Adrenal gland (tissue), 12 donors: ENCODE results near the gene RALGAPA2. TPM values are rescaled to one million over a fixed set of nuclear protein-coding genes. Genes with fewer than 3 reads are reported as not detected.

Experiments used
- DNase-seq, 7 donors: peaks; one replicate each; pipeline ENCODE4 v3.0.0-alpha.2; 2019 to 2020
- H3K27ac ChIP-seq, 5 donors: fragments of 200-600 bp; sonication (generic) in 4 of 5; 1 replicate in 3 of 5; 2 replicates in 2 of 5; pipeline versions ENCODE4 v1.5.1 to v1.8.0; 2016 to 2020; ENCODE audit warnings: mild to moderate bottlenecking in 1 of 5
- H3K27me3 ChIP-seq: fragments of 200-600 bp; 2 replicates; pipeline ENCODE4 v1.8.0; 2021
- H3K36me3 ChIP-seq, 2 donors: fragments of 200-600 bp; replicated peaks in 1 of 2; 1 replicate in 1 of 2; 2 replicates in 1 of 2; pipeline versions ENCODE4 v1.5.1 to v1.8.0; 2018 to 2022
- H3K4me1 ChIP-seq, 2 donors: fragments of 200-600 bp; replicated peaks in 1 of 2; 1 replicate in 1 of 2; 2 replicates in 1 of 2; pipeline versions ENCODE4 v1.5.1 to v1.8.0; 2018 to 2021
- H3K4me3 ChIP-seq, 4 donors: fragments of 200-600 bp; sonication (generic) in 3 of 4; one replicate each; pipeline ENCODE4 v1.5.1; 2016 to 2018
- H3K9me3 ChIP-seq, 3 donors: fragments of 200-600 bp; sonication (generic) in 1 of 3; replicated peaks in 1 of 3; 1 replicate in 2 of 3; 2 replicates in 1 of 3; pipeline versions ENCODE4 v1.5.1 to v1.8.0; 2016 to 2021
- POLR2A ChIP-seq, 2 donors: fragments of 450-650 bp; IDR thresholded peaks; one replicate each; pipeline ENCODE4 v1.6.1; 2017; ENCODE audit warnings: antibody characterized with exemption in 2 of 2, mild to moderate bottlenecking in 2 of 2, moderate library complexity in 1 of 2
- WGBS, 4 donors: extraction: QIAGEN DNeasy Blood & Tissue Kit in 2 of 4; methylation state at CpG; one replicate each; pipeline versions ENCODE4 v1.1.5 to v1.1.7; 2013 to 2017; 5-methylcytosine and 5-hydroxymethylcytosine counted together
- intact Hi-C, 2 donors: fragments of 100-400 bp; cut with DNase I; formaldehyde crosslinking; loops; one replicate each; pipeline versions ENCODE4 v1.14.1 to v1.15.0; 2022 to 2023
- polyA plus RNA-seq, 3 donors: library from polyadenylated mRNA; stranded (reverse); fragments of 200-250 nt in 2 of 3; fragments of 350-450 nt in 1 of 3; fragmentation: Illumina TruSeq in 1 of 3; extraction: RNeasy Lipid Tissue Mini Kit (QIAGEN cat#74804) in 1 of 3; gene quantifications; one replicate each; pipeline ENCODE4 v1.2.3, GENCODE V29; 2013 to 2014
- total RNA-seq, 9 donors: library from RNA; depleted of rRNA in 4 of 9; stranded (reverse); fragments of >200 nt in 4 of 9; fragments of 120-200 nt in 1 of 9; fragmentation: NEBNext Ultra II Directional in 1 of 9; extraction: Animal tissue kit (Norgen Biotek cat#: 25700) in 1 of 9; gene quantifications; one replicate each; pipeline versions ENCODE4 v1.1.0 to v1.2.4, GENCODE V29; 2013 to 2023
- TF ChIP-seq, protein P1 (sequence below), 6 experiments: fragments of 450-650 bp in 4 of 6; fragments of 200-600 bp in 2 of 6; sonication (generic) in 1 of 6; IDR thresholded peaks; 1 replicate in 5 of 6; 2 replicates in 1 of 6; pipeline versions ENCODE4 v1.5.1 to v1.8.0; 2016 to 2021; ENCODE audit warnings: antibody characterized with exemption in 6 of 6, mild to moderate bottlenecking in 2 of 6, moderate library complexity in 1 of 6
- donor health status: healthy with polysubstance abuse.
- donor health status: Bipolar disorder and iron deficiency.
- donor health status: DM: yes; HTN: yes; CAD: no.
- donor health status: DM: no; HTN: no; CAD: no.
- donor health status: DM: no; HTN: no; CAD: no.
- donor health status: DM: yes; HTN: yes; CAD: no.

Gene RALGAPA2
- total and polyA plus RNA-seq, 12 donors: 3.7 to 39.6 (median 20.7) TPM

DNA sequence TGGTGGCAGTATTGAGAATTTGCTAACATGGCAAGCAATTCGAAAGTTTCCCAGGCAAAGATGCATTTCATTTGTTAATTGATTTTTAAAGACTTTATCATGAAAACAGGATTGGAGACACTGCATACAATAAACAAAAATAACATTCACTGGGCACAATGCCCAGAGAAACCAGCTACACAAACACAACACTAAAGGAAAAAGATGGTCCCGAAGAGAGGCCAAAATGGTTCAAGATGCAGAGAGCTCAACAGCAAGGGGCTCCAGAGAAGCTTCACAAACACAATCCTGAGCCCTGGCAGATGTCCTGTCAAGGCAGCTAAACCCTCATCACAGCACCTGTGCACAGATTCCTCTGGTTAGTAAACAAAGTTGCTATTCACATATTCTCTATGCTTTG lies 265.2 kb downstream of the RALGAPA2 start:
- no peaks in the 10 kb centered on the region for H3K4me1 ChIP-seq
- no peak for TF ChIP-seq POLR2A (IDR thresholded peaks at IDR 0.05)
- TF ChIP-seq, protein P1, sequence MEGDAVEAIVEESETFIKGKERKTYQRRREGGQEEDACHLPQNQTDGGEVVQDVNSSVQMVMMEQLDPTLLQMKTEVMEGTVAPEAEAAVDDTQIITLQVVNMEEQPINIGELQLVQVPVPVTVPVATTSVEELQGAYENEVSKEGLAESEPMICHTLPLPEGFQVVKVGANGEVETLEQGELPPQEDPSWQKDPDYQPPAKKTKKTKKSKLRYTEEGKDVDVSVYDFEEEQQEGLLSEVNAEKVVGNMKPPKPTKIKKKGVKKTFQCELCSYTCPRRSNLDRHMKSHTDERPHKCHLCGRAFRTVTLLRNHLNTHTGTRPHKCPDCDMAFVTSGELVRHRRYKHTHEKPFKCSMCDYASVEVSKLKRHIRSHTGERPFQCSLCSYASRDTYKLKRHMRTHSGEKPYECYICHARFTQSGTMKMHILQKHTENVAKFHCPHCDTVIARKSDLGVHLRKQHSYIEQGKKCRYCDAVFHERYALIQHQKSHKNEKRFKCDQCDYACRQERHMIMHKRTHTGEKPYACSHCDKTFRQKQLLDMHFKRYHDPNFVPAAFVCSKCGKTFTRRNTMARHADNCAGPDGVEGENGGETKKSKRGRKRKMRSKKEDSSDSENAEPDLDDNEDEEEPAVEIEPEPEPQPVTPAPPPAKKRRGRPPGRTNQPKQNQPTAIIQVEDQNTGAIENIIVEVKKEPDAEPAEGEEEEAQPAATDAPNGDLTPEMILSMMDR (IDR thresholded peaks at IDR 0.05): no peak

DNA sequence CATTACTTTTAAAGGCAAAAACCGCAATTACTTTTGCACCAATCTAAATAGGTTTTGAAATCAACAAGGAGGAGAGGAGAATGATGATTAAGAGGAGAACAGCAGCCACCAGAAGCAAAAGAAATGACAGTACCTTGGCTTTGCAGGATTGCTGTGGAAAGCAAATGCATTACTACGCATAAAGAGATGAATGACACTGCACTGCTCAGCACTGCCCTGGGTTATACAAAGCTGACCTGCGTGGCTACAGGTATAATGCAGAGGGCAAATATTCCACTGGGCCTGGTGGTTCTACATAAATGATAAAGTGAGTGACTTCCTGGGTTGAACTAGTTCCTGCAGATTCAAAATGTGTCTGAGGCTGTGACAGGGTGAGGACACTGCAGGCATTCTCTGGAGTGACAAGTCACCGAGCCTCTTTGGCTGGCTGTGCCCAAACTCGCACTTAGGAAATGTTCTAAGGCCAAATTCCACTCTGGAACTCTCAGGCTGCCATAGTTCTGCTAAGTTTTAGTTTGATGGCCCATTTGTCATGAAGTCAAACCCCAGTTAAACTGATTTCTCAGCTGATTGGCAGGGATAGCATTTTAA lies 265.9 kb downstream of the RALGAPA2 start:
- no peaks in the 10 kb centered on the region for H3K9me3 ChIP-seq
- H3K27ac ChIP-seq: no peak overlapping the region
- no peak for TF ChIP-seq POLR2A (IDR thresholded peaks at IDR 0.05)
- TF ChIP-seq, protein P1 (IDR thresholded peaks at IDR 0.05): no peak
- no peaks in the 10 kb centered on the region for H3K27me3 ChIP-seq
- H3K4me1 ChIP-seq: no peaks in the 10 kb centered on the region
- H3K36me3 ChIP-seq: no peaks in the 10 kb centered on the region
- no peak overlapping the region for H3K4me3 ChIP-seq
- no peak for DNase-seq
- WGBS, 4 donors: 91 to 95% (median 93%) methylated on average over 5 of the region's 5 CpGs
- intact Hi-C loops: no loop called here

More for the DNA sequence above, 265.2 kb downstream of the RALGAPA2 start:
- no peaks in the 10 kb centered on the region for H3K36me3 ChIP-seq
- H3K27ac ChIP-seq: no peak overlapping the region
- H3K9me3 ChIP-seq: no peaks in the 10 kb centered on the region
- no peak overlapping the region for H3K4me3 ChIP-seq
- WGBS, 4 donors: 76 to 85% (median 83%) methylated on average over 2 of the region's 2 CpGs
- intact Hi-C loops: no loop called here
- no peak for DNase-seq
- H3K27me3 ChIP-seq: no peaks in the 10 kb centered on the region

DNA sequence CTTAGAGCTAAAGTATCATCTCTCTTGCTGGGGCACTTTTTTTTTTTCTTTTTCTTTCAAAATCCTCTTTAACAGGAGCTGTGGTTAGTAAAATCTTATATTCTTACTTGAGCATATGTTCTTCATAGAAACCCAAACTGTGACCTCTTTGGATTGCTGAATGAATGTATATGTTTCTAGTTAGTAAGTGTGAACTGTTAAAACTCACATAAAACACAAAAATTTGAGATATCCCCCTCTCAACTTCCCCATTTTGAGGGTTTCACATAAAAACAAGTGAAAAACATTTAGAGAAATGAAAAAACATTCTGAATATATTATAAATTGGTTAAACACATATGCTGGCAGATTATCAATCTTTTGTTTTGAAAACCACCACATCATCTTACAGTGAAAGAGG lies 266.4 kb downstream of the RALGAPA2 start:
- no peak for DNase-seq
- intact Hi-C loops: no loop called here
- no peak for TF ChIP-seq POLR2A (IDR thresholded peaks at IDR 0.05)
- TF ChIP-seq, protein P1 (IDR thresholded peaks at IDR 0.05): no peak
- Histone ChIP-seq H3K36me3 (no peaks in the 10 kb centered on the region), H3K27me3 (no peaks in the 10 kb centered on the region), H3K4me3 (no peak overlapping the region), H3K9me3 (no peaks in the 10 kb centered on the region), H3K27ac (no peak overlapping the region), H3K4me1 (no peaks in the 10 kb centered on the region)

DNA sequence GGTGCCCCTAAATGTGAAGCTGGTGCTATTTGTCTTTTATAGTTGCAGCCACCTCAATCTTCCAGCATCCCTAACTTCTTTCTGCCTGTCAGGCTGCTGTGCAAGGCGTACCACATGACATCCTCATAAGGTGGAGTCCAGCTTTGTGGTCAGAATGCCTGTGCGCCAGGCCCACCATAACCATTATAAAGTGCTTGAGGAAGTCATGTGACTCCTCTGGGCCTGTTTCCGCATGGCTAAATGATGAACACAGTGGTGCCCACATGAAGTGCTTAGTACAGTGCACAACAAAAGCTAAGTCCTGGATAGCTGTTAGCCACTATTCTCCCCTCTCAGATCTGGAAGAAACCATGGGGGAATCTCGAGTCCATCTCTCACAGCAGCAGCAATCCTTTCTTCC lies 268.9 kb downstream of the RALGAPA2 start:
- intact Hi-C loops: no loop called here
- Histone ChIP-seq H3K9me3 (no peaks in the 10 kb centered on the region), H3K27ac (no peak overlapping the region), H3K27me3 (no peaks in the 10 kb centered on the region), H3K4me3 (no peak overlapping the region), H3K36me3 (no peaks in the 10 kb centered on the region), H3K4me1 (no peaks in the 10 kb centered on the region)
- WGBS, 4 donors: 76 to 90% (median 84%) methylated on average over 3 to 4 of the region's 4 CpGs
- DNase-seq: no peak
- TF ChIP-seq POLR2A (IDR thresholded peaks at IDR 0.05): no peak
- TF ChIP-seq, protein P1 (IDR thresholded peaks at IDR 0.05): no peak
